NCI-H774 (cell line): ENCODE measurements around the gene OST4.
"Not testable (repeated sequence)": the region's sequence is repeated elsewhere in the genome, so short reads cannot be mapped to it uniquely, and the experiment has no call there.

Source experiments
- DNase-seq: peaks from one replicate; lab custom pipeline; 2025; lab: John Stamatoyannopoulos, UW

The OST4 gene

DNA sequence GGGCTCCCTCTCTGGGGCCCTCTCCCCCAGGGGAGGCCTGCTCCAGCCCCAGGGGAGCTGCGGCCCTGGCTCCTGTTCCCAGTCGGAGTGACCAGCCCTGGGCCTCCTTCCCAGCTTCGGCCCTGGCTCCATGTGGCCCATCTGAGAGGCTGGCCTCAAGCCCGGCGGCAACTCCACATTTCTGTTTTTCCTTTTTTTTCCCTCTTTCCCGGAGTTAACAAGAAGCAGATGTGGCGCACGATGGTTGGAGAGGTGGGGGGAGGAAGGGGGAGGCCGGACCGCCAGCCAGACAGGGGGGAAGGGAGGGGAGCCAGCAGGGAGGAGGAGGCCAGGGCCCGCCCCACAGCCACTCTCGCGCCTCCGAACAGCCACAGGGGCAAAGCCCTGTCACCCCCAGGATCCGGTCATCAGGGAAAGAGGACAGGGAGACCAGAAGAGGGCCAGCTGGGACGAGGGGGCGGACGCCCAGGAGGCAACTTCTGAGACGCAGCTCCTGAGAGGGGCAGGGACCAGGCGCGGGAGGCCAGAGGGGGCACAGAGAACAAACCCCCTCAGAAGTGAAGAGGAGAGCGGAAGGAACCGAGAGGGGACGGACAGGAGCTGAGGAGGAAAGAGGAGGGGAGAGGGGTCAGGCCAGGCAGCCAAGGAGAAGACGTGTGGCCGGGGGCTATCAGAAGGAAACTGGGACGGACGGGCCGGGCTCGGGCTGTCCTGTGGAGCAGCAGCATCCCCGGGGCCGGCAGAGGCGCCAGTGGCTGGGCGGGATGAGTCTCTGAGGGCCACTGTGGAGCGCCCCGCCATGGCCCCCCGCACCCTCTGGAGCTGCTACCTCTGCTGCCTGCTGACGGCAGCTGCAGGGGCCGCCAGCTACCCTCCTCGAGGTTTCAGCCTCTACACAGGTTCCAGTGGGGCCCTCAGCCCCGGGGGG lies 7.1 kb upstream of the OST4 start, which contains the start of gene EMILIN1:
Gene EMILIN1 (plus strand): TSS at position 349 of the 928 bp plus-strand sequence. CDS start 451 bp downstream, at position 800.
- no peak for DNase-seq

GRCh38 chr2:27077231-27077630 lies 5.8 kb upstream of the OST4 start:
- DNase-seq, result no peak

DNA sequence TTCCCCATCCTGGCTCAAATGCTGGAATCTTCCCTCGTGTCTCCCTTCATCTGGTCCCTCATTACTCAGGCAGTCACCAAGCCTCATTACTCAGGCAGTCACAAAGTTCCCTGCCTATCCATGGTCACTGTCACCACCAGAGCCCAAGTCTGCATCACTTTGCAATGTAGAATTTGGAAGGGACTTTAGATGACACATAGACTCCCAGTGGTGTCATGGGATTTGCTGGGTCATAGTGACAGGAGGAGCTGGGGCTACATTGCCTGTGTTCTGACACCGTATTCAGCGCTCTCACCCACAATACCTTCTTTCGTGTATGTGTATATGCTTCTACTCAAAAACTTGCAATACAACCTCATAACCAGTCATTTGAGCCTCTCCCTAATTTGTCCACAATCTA lies 4.9 kb upstream of the OST4 start:
- DNase-seq, result no peak

- DNase-seq, result not testable (repeated sequence)
These were observed 4.1 kb upstream of the OST4 start for GRCh38 chr2:27075566-27075871.

- no peak for DNase-seq
These were observed 3.5 kb upstream of the OST4 start for GRCh38 chr2:27074738-27075565.

DNA sequence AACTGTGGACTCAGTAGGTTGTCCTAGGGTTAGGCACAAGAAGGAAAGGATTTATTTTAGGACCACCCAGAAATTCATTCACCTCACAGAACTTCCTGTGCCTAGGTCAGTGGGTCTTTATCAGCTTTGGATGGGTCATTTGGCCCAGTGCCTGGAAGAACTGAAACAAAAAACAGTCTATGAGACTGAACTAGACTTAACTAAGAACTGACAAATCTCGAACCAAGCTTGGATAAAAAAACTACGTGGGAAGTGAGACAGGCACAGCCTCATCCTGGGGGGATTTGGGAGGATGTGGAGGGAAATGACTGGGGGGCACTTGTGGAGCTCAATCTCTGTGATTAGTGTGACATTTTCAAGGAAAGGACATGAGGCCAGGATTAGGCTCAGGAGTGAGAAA lies 2.3 kb upstream of the OST4 start:
- no peak for DNase-seq

DNA sequence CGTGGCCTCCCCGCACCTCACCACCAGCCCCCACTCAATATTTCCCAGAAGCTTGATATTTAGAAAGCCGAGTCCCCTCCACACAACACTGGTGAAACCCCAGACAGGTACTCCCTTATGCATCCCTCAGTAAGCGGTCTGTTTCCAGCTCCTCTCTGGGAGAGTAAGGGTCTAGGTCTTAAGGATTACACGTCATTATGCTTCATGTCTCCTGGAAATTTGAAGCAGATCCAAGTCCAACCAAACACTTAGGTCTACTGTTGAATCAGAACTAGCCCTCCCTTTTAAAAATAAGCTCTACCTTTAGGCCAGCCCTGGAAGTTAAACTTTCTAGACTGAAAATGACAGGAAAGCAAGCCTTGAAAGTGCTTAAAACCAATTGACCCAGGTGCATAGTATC lies 1.5 kb upstream of the OST4 start:
- DNase-seq, result no peak

DNA sequence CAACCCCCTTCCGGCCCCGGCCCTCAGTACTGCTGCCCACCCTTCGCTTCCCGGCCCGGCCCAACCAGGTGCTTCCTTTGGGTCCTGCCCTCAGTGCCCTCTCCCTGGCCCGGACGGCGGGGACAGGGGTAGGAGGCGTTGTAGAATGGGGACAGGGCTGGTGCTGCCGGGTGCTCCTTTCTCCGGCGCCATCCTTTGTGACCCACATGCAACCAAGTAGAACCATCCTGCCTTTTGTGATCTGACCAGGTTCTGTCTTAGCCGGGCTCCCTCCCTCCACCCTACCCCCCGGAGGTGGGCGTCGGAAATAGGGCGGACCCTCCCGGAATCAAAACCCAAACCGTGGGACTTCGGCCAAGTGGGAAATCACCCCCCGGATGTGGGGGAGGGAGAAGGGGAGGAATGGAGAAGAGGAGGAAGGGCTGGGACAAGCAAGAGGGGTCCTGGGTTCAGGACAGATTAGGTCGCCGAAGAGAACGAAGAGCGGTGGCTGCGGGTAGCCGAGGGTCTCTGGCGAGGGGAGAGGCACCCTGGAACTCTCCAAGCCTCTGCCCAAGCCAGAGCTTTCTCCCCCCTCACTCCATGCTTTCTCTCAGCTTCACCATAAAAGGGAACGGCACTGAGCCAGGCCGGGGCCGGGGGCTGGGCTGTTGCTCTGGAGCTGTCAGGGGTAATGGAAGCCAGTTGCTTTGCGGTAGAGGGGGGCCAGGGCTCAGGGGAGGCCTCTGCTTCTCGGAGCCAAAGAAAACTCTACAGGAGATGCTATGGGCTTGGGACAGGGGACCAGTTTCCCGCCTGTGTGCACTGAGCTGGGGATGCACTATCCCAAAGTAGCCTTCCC lies 756 bp upstream of the OST4 start:
- DNase-seq, result no peak

GRCh38 chr2:27070653-27071276 lies 689 bp downstream of the OST4 start:
- DNase-seq, result no peak

DNA sequence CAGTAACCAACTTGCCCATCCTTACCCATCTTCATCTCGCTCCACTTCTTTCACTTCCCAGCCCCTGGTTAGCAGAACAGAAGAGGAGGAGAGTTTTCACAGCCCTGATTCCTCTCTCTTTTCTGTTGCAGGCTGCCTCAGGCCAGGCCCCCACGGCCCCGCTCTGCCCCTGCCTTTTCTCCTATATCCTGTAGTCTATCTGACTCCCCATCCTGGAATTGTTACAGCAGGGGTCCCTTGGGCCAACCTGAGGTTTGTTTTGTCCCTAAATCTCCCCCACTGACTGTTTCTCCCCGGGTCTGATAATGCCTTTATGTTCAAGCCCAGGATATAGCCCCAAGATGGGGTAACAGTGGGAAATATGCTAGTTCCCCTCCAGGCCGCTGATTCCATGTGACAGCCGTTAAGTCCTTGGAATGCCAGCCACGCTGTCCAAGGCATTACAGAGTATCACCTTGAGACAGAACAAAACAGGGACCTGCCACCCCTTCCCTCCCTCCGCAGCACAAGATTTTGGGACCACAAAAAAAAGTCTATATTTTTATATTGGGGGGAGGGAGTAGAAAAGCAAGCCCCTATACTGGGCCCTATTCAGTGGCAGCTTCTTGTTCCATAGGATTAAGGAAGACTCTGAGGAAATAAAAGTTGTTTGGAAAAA lies 1.4 kb downstream of the OST4 start:
- no peak for DNase-seq

GRCh38 chr2:27069436-27069835 lies 2.0 kb downstream of the OST4 start:
- no peak for DNase-seq

- DNase-seq, result no peak
These were observed 4.1 kb downstream of the OST4 start for GRCh38 chr2:27067385-27067784.

- no peak for DNase-seq
These were observed 6.3 kb downstream of the OST4 start for GRCh38 chr2:27065128-27065527.

GRCh38 chr2:27060323-27060722 lies 11.1 kb downstream of the OST4 start:
- DNase-seq, result no peak

GRCh38 chr2:27059141-27059820 lies 12.2 kb downstream of the OST4 start:
- DNase-seq, result no peak

GRCh38 chr2:27058210-27058609 lies 13.2 kb downstream of the OST4 start:
- DNase-seq, result no peak

GRCh38 chr2:27057184-27057583 lies 14.3 kb downstream of the OST4 start:
- no peak for DNase-seq

- DNase-seq, result no peak
These were observed 16.7 kb downstream of the OST4 start for GRCh38 chr2:27054721-27055120.

DNA sequence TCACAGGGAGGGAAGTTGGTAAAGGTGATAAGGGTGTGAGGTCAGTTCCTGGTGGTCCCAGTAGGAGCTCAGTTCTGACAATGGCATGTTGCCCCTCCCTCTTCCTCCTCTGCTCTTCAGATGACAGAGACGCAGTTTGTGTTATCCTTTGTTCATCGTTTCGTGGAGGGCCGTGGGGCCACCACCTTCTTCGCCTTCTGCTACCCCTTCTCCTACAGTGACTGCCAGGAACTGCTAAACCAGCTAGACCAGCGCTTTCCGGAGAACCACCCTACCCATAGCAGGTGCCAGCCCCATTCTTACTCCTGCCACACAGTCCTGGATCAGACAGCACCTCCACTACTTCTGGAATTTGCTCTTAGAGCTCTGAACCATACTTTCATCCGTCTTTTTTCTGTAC lies 17.7 kb downstream of the OST4 start:
- DNase-seq, result no peak

DNA sequence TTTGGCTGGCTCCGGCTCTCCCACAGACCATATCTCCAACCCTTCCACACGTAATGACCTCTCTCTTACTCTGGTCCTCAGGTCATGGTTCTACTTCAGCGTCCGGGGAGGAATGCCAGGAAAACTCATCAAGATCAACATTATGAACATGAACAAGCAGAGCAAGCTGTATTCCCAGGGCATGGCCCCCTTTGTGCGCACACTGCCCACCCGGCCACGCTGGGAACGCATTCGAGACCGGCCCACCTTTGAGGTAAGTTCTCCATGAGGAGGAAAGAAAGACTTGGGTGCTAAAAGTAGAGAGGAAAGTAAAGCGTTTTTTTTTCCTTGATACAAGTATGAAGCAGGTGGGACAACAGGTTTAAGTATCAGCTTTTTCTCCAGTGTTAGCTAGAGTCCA lies 18.1 kb downstream of the OST4 start:
- DNase-seq, result no peak
